ENCODE data around the gene YPEL5.
"Not testable (repeated sequence)": the region's sequence is repeated elsewhere in the genome, so short reads cannot be mapped to it uniquely, and the experiment has no call there.

GRCh38 chr2:30144951-30145350 is 1.9 kb upstream of the YPEL5 start:
- TF ChIP-seq, protein P1, sequence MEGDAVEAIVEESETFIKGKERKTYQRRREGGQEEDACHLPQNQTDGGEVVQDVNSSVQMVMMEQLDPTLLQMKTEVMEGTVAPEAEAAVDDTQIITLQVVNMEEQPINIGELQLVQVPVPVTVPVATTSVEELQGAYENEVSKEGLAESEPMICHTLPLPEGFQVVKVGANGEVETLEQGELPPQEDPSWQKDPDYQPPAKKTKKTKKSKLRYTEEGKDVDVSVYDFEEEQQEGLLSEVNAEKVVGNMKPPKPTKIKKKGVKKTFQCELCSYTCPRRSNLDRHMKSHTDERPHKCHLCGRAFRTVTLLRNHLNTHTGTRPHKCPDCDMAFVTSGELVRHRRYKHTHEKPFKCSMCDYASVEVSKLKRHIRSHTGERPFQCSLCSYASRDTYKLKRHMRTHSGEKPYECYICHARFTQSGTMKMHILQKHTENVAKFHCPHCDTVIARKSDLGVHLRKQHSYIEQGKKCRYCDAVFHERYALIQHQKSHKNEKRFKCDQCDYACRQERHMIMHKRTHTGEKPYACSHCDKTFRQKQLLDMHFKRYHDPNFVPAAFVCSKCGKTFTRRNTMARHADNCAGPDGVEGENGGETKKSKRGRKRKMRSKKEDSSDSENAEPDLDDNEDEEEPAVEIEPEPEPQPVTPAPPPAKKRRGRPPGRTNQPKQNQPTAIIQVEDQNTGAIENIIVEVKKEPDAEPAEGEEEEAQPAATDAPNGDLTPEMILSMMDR (IDR thresholded peaks at IDR 0.05) = not testable (repeated sequence)
- not testable (repeated sequence) for TF ChIP-seq POLR2A (IDR thresholded peaks at IDR 0.05); POLR2AphosphoS5 (IDR thresholded peaks at IDR 0.05; ENCODE audit: insufficient read depth in 1 of 2, low read depth in 1 of 2)

Measured in vagina (tissue), 2 donors.